Measurements from ENCODE around the gene PPFIA3.
"Not testable (repeated sequence)": the region's sequence is repeated elsewhere in the genome, so short reads cannot be mapped to it uniquely, and the experiment has no call there.

PPFIA3 gene

GRCh38 chr19:49150106-49150943, 31.0 kb downstream of the PPFIA3 start:
- peak; percentile 92 for DNase-seq (ENCODE audit: low spot score)

GRCh38 chr19:49150944-49151243, 31.6 kb downstream of the PPFIA3 start:
- DNase-seq (ENCODE audit: low spot score): no peak

- peak; percentile 97 for DNase-seq (ENCODE audit: low spot score)
These were observed 32.1 kb downstream of the PPFIA3 start for GRCh38 chr19:49151267-49152118.

- no peak for DNase-seq (ENCODE audit: low spot score)
These were observed 32.8 kb downstream of the PPFIA3 start for GRCh38 chr19:49152119-49152550.

GRCh38 chr19:49153167-49153809, 33.9 kb downstream of the PPFIA3 start:
- no peak for DNase-seq (ENCODE audit: low spot score)

GRCh38 chr19:49154279-49154678, 34.9 kb downstream of the PPFIA3 start:
- DNase-seq (ENCODE audit: low spot score): no peak

GRCh38 chr19:49155005-49155819, 35.9 kb downstream of the PPFIA3 start, which contains the start of gene HRC:
Gene HRC (minus strand): TSS chr19:49155396. CDS start chr19:49155237, 159 bp downstream.
- DNase-seq (ENCODE audit: low spot score): no peak

GRCh38 chr19:49155820-49156346, 36.5 kb downstream of the PPFIA3 start:
- DNase-seq (ENCODE audit: low spot score): no peak

GRCh38 chr19:49157445-49158224, 38.3 kb downstream of the PPFIA3 start, which contains the start of gene TRPM4:
Gene TRPM4 (plus strand): TSS chr19:49157792. CDS start chr19:49157867, 75 bp downstream.
- peak; percentile 79 for DNase-seq (ENCODE audit: low spot score)

- DNase-seq (ENCODE audit: low spot score): no peak
These were observed 41.3 kb downstream of the PPFIA3 start for GRCh38 chr19:49160450-49161189.

- no peak for DNase-seq (ENCODE audit: low spot score)
These were observed 42.6 kb downstream of the PPFIA3 start for GRCh38 chr19:49161987-49162386.

GRCh38 chr19:49165111-49165750, 45.9 kb downstream of the PPFIA3 start:
- no peak for DNase-seq (ENCODE audit: low spot score)

- DNase-seq (ENCODE audit: low spot score): no peak
These were observed 46.5 kb downstream of the PPFIA3 start for GRCh38 chr19:49165865-49166301.

GRCh38 chr19:49167857-49168409, 48.6 kb downstream of the PPFIA3 start:
- no peak for DNase-seq (ENCODE audit: low spot score)

- no peak for DNase-seq (ENCODE audit: low spot score)
These were observed 49.1 kb downstream of the PPFIA3 start for GRCh38 chr19:49168421-49168820.

GRCh38 chr19:49173198-49173597, 53.9 kb downstream of the PPFIA3 start:
- no peak for DNase-seq (ENCODE audit: low spot score)

GRCh38 chr19:49180659-49181058, 61.3 kb downstream of the PPFIA3 start:
- no peak for DNase-seq (ENCODE audit: low spot score)

GRCh38 chr19:49182010-49182847, 62.9 kb downstream of the PPFIA3 start:
- DNase-seq (ENCODE audit: low spot score): not testable (repeated sequence)

All from SW480 (cell line).